Vagina (tissue), 2 donors: Measurements from ENCODE around the gene PEA15. TPM values are rescaled to one million over a fixed set of nuclear protein-coding genes. Genes with fewer than 3 reads are reported as not detected.

Experiments
- DNase-seq, 2 donors: peaks; one replicate each; pipeline ENCODE4 v3.0.0-alpha.2; 2017; ENCODE audit errors: extremely low spot score in 2 of 2
- H3K27ac ChIP-seq: fragments of 200-600 bp; sonication (generic); one replicate; pipeline ENCODE4 v1.5.1; 2019
- H3K27me3 ChIP-seq: fragments of 200-600 bp; sonication (generic); one replicate; pipeline ENCODE4 v1.5.1; 2019
- H3K36me3 ChIP-seq, 2 donors: fragments of 200-600 bp; sonication (generic); one replicate each; pipeline ENCODE4 v1.5.1; 2017 to 2019
- H3K4me1 ChIP-seq: fragments of 200-600 bp; sonication (generic); one replicate; pipeline ENCODE4 v1.5.1; 2019
- H3K4me3 ChIP-seq, 2 donors: fragments of 200-600 bp; sonication (generic); 1 replicate in 1 of 2; 2 replicates in 1 of 2; pipeline ENCODE4 v1.5.1; 2016 to 2019
- H3K9me3 ChIP-seq: fragments of 200-600 bp; sonication (generic); one replicate; pipeline ENCODE4 v1.5.1; 2019
- POLR2A ChIP-seq, 2 donors: fragments of 450-650 bp; IDR thresholded peaks; one replicate each; pipeline ENCODE4 v1.6.1; 2017; ENCODE audit warnings: antibody characterized with exemption in 2 of 2, mild to moderate bottlenecking in 2 of 2, moderate library complexity in 2 of 2
- POLR2AphosphoS5 ChIP-seq, 2 donors: sonication (generic); formaldehyde crosslinking; IDR thresholded peaks; one replicate each; pipeline ENCODE4 v1.9.0; 2017; ENCODE audit warnings: antibody characterized with exemption in 2 of 2, mild to moderate bottlenecking in 2 of 2, low read depth in 1 of 2; ENCODE audit not compliant: insufficient read depth in 1 of 2
- intact Hi-C: fragments of 100-400 bp; cut with DNase I; formaldehyde crosslinking; loops from one replicate; pipeline ENCODE4 v1.15.1; 2023
- total RNA-seq: library from RNA; depleted of rRNA; stranded (reverse); fragments of >200 nt; gene quantifications from one replicate; pipeline ENCODE4 v1.2.3, GENCODE V29; 2016
- TF ChIP-seq, protein P1 (sequence below), 3 experiments: fragments of 450-650 bp in 2 of 3; fragments of 200-600 bp in 1 of 3; sonication (generic) in 1 of 3; IDR thresholded peaks; one replicate each; pipeline ENCODE4 v1.5.1; 2017 to 2019; ENCODE audit warnings: antibody characterized with exemption in 3 of 3, mild to moderate bottlenecking in 2 of 3, moderate library complexity in 2 of 3

The PEA15 gene
- total RNA-seq, 1 donor from 2014 or later = 89.1 TPM

DNA sequence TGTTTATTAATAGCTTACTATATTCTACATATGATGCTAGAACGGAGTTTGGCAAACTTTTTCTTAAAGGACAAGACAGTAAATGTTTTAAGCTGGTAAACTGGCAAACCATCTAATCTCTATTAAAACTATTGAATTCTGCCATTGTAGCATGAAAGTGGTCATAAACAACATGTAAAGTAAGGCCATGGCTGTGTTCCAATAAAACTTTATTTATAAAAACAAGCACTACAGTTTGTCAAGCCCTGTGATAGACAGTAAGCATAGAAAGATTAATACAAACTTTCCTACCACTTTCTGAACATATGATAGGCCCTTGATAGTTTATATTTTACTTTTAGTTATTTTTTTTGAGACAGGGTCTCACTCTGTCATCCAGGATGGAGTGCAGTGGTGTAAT, 22.4 kb downstream of the PEA15 start:
- H3K36me3 ChIP-seq = peaks cover 3 to 96% of the 10 kb centered on the region in 2 donors

DNA sequence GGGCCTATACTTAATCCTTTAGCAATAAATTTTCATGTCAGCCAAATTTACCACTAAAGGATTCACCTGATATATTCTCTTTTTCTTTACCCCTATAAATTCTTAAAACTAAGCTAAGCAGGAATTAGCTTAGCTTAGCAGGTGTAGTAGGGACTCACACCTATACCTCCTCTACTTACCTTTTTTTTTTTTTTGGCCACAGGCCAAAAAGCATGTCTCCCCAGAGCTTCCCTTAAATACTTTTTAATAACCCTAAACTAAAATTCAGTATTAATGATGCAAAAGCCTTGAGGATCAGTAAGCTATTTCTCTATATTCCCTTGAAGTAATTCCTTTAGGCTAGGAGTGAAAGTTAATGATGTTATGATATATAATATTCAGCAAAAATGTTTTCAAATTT, 23.2 kb downstream of the PEA15 start:
- Histone ChIP-seq H3K4me1 (no peaks in the 10 kb centered on the region), H3K9me3 (no peaks in the 10 kb centered on the region), H3K27ac (no peak overlapping the region), H3K4me3 (no peak overlapping the region), H3K27me3 (no peaks in the 10 kb centered on the region), H3K36me3 (peaks cover 3 to 89% of the 10 kb centered on the region in 2 donors)
- DNase-seq = no peak
- TF ChIP-seq POLR2AphosphoS5 (IDR thresholded peaks at IDR 0.05; ENCODE audit: insufficient read depth in 1 of 2, low read depth in 1 of 2) (no peak), POLR2A (IDR thresholded peaks at IDR 0.05) (no peak)
- TF ChIP-seq, protein P1, sequence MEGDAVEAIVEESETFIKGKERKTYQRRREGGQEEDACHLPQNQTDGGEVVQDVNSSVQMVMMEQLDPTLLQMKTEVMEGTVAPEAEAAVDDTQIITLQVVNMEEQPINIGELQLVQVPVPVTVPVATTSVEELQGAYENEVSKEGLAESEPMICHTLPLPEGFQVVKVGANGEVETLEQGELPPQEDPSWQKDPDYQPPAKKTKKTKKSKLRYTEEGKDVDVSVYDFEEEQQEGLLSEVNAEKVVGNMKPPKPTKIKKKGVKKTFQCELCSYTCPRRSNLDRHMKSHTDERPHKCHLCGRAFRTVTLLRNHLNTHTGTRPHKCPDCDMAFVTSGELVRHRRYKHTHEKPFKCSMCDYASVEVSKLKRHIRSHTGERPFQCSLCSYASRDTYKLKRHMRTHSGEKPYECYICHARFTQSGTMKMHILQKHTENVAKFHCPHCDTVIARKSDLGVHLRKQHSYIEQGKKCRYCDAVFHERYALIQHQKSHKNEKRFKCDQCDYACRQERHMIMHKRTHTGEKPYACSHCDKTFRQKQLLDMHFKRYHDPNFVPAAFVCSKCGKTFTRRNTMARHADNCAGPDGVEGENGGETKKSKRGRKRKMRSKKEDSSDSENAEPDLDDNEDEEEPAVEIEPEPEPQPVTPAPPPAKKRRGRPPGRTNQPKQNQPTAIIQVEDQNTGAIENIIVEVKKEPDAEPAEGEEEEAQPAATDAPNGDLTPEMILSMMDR (IDR thresholded peaks at IDR 0.05) = no peak
- intact Hi-C loops = no loop called here

More for the DNA sequence above, 22.4 kb downstream of the PEA15 start:
- TF ChIP-seq, protein P1 (IDR thresholded peaks at IDR 0.05) = no peak
- TF ChIP-seq POLR2A (IDR thresholded peaks at IDR 0.05) = no peak
- no peak for TF ChIP-seq POLR2AphosphoS5 (IDR thresholded peaks at IDR 0.05; ENCODE audit: insufficient read depth in 1 of 2, low read depth in 1 of 2)
- Histone ChIP-seq H3K27ac (no peak overlapping the region), H3K4me1 (no peaks in the 10 kb centered on the region), H3K9me3 (no peaks in the 10 kb centered on the region), H3K4me3 (no peak overlapping the region), H3K27me3 (no peaks in the 10 kb centered on the region)
- intact Hi-C loops = no loop called here
- no peak for DNase-seq

DNA sequence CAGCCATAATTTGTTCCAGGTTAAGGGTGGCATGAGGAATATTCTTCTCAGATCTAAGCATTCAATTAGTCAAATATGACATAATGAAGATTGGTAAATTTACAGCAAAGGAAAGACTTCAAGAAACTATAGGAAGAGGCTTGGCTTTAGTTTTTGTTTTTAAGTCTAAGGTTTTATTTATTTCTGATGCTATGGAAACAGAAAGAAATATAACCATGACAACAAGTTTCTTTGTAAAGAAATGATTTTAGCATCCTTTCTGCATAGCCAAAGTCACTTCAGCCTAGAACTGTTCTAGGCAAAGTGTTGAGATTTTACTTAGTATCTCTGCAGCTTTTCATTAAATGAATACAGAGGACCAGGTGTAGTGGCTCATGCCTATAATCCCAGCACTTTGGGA, 27.7 kb downstream of the PEA15 start:
- no peak for DNase-seq
- no peaks in the 10 kb centered on the region for H3K4me1 ChIP-seq
- peaks cover 0 to 84% of the 10 kb centered on the region in 2 donors for H3K36me3 ChIP-seq
- TF ChIP-seq POLR2AphosphoS5 (IDR thresholded peaks at IDR 0.05; ENCODE audit: insufficient read depth in 1 of 2, low read depth in 1 of 2) (no peak), POLR2A (IDR thresholded peaks at IDR 0.05) (no peak)
- TF ChIP-seq, protein P1 (IDR thresholded peaks at IDR 0.05) = no peak
- H3K27ac ChIP-seq = no peak overlapping the region
- intact Hi-C loops = no loop called here
- no peak overlapping the region for H3K4me3 ChIP-seq
- no peaks in the 10 kb centered on the region for H3K27me3 ChIP-seq
- no peaks in the 10 kb centered on the region for H3K9me3 ChIP-seq

DNA sequence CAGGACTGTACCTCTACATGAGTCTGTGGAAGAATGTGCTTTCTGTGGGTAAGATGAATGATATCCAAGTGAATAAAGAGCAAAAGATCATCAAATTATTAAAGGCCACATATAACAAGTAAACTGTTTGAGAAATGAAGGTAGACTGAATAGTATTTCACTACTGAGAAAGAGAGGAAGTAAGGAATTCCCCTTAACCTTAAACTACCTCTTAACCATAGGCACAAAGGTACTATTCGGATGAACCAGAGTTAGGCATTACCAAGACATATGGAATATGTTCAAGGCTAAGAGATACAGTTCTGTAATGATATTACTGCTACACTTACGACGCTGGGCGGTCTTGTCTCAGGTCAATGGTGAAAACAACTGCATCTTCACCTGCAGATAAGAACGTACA, 31.6 kb downstream of the PEA15 start:
- Histone ChIP-seq H3K27ac (no peak overlapping the region), H3K9me3 (no peaks in the 10 kb centered on the region), H3K4me1 (no peaks in the 10 kb centered on the region), H3K27me3 (no peaks in the 10 kb centered on the region), H3K36me3 (peaks cover 0 to 71% of the 10 kb centered on the region in 2 donors), H3K4me3 (no peak overlapping the region)
- DNase-seq = no peak
- TF ChIP-seq POLR2A (IDR thresholded peaks at IDR 0.05) (no peak), POLR2AphosphoS5 (IDR thresholded peaks at IDR 0.05; ENCODE audit: insufficient read depth in 1 of 2, low read depth in 1 of 2) (no peak)
- TF ChIP-seq, protein P1 (IDR thresholded peaks at IDR 0.05) = no peak
- intact Hi-C loops = no loop called here

DNA sequence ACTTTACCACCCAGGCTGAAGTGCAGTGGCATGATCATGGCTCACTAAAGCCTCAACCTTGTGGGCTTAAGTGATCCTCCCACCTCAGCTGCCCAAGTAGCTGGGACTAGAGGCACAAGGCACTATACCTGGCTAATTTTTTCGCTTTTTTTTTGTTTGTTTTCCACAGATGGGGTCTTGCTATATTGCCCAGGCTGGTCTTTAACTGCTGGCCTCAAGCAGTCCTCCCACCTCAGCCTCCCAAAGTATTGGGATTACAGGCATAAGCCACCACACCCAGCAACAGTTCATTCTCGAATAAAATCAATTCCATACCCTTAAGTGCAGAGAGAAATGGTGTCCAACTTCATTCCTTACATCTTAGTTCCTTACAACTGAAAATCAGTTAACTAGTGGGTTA, 32.4 kb downstream of the PEA15 start:
- intact Hi-C loops = no loop called here
- H3K9me3 ChIP-seq = no peaks in the 10 kb centered on the region
- no peak for DNase-seq
- no peaks in the 10 kb centered on the region for H3K4me1 ChIP-seq
- H3K27me3 ChIP-seq = no peaks in the 10 kb centered on the region
- H3K4me3 ChIP-seq = no peak overlapping the region
- peaks cover 0 to 65% of the 10 kb centered on the region in 2 donors for H3K36me3 ChIP-seq
- TF ChIP-seq POLR2A (IDR thresholded peaks at IDR 0.05) (no peak), POLR2AphosphoS5 (IDR thresholded peaks at IDR 0.05; ENCODE audit: insufficient read depth in 1 of 2, low read depth in 1 of 2) (no peak)
- TF ChIP-seq, protein P1 (IDR thresholded peaks at IDR 0.05) = no peak
- H3K27ac ChIP-seq = no peak overlapping the region
